AG09309 (cell line): ENCODE measurements around the gene FOXL1.
A peak's percentile ranks its signal among the peaks of the same experiment; 100 is the strongest.

Experiments
- DNase-seq: peaks from one replicate; pipeline ENCODE4 v3.0.0-alpha.2; 2010; ENCODE audit warnings: low read depth
- H3K4me3 ChIP-seq: 2 replicates; pipeline ENCODE4 v1.5.1; 2011; ENCODE audit warnings: mild to moderate bottlenecking, low read depth, low read length, moderate library complexity; ENCODE audit not compliant: control insufficient read depth
- CTCF ChIP-seq: IDR thresholded peaks from 2 replicates; pipeline ENCODE4 v1.5.1; 2011; ENCODE audit warnings: mild to moderate bottlenecking, low read depth, low read length, inconsistent platforms; ENCODE audit not compliant: insufficient read depth, control insufficient read depth; ENCODE audit errors: missing control alignments

FOXL1 gene

DNA sequence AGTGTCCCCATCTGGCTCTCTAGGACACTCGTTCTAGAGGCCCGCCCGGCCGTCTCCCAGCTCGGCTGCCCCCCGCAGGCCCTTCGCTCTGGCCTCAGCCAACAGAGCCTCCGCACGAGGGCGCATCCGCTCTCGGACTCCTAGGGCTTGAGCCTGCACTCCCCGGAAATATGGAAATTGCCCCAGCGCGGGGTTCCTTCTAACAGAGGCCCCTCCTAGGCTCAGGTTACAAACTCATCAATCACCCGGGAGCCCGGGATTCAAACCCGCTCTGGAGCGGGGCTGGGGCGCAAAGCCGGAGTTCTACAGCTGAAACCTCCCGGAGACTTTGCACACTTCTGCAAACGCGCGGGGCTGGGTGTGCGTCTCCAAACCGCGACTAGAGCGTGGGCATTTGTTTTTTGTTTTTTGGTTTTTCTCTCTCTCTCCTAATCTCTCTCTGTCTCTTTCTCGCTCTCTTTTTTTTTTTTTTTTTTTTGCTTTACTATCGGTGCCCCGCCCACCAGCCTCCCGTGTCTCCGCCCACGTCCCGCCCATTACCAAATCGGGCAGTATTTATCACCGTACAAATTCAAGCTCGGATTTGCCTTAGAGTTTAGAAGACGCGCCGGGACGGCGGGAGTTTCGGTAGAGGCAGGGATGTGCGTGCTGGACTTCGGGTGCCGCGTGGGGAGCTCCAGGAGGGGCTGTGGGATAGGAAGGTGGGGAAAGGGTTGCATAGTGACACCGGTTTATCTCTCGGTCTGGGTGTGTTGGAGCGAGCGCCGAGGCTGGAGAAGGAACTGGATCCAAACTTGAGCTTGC, 2.4 kb upstream of the FOXL1 start:
- peak; percentile 91 for TF ChIP-seq CTCF
- DNase-seq: peak; percentile 84
- H3K4me3 ChIP-seq: peak overlapping the region; percentile 55

GRCh38 chr16:86576591-86577313, 1.6 kb upstream of the FOXL1 start:
- TF ChIP-seq CTCF: no peak
- DNase-seq: no peak
- peak overlapping the region; percentile 55 for H3K4me3 ChIP-seq

DNA sequence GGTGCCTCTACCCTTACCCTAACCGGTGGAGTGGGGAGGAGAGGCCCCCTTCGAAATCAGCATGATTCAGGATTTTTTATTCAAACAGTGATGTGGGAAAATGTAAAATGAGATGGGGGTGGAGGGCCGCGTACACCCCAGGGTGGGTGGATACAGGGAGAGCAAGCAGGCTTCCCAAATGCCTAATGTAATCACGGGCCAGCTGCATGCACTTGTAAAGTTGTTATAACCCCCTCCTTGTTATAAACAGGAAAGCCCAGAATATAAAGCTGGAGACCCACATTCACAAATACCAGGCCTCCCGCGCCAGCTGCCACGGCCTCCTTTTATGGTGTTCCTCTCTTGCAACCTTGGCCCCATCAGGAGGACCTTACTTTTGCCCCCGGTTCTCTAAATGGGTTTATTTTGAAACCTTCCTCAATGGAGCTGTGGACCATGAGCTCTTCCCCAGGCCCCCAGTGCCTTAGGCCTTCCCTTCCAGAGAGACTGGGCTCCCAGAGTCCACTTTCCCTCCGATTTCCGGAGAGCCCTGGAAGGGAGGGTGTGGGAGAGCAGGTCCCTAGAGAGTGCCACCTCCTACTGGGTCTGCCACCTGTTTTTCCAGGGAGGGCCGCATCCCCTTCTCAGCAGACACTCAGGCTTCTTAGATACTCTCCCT, 906 bp upstream of the FOXL1 start:
- no peak overlapping the region for H3K4me3 ChIP-seq
- no peak for DNase-seq

GRCh38 chr16:86578611-86579267, 390 bp downstream of the FOXL1 start:
- no peak for TF ChIP-seq CTCF
- DNase-seq: no peak
- peak overlapping the region; percentile 37 for H3K4me3 ChIP-seq

More for the DNA sequence above, 906 bp upstream of the FOXL1 start:
- TF ChIP-seq CTCF: no peak

- TF ChIP-seq CTCF: no peak
- no peak for DNase-seq
- H3K4me3 ChIP-seq: peak overlapping the region; percentile 32
These were observed 1.1 kb downstream of the FOXL1 start for GRCh38 chr16:86579268-86580062.
